HG02610 (cell line): ENCODE measurements around the gene ATP6V1B1.
"Not testable (repeated sequence)": the region's sequence is repeated elsewhere in the genome, so short reads cannot be mapped to it uniquely, and the experiment has no call there.

Experiments used
- ATAC-seq: cut with Tn5 transposase; IDR thresholded peaks from one replicate; pipeline ENCODE4 v1.9.1; 2021; ENCODE audit warnings: mild to moderate bottlenecking, moderate library complexity; ENCODE audit not compliant: unreplicated experiment

ATP6V1B1 gene

DNA sequence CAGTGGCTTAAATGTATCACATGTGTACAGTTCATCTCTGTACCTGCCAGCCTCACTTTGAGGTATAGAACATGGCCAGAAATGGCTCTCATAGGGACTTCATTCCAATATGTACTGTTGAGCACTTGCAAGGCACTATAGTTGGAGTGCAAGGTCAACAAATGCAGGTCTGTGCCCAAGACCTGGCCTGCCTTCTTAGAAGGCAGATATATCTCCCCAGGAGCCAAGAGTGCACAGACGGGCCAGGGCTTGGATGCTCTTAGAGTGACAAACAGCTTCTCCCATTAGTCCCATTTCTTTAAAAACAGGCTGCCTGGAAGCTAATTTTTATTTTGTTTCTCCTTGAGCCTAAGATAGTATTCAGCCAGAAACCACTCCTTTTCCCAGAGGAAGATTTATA is 51.7 kb downstream of the ATP6V1B1 start:
- ATAC-seq = no peak

DNA sequence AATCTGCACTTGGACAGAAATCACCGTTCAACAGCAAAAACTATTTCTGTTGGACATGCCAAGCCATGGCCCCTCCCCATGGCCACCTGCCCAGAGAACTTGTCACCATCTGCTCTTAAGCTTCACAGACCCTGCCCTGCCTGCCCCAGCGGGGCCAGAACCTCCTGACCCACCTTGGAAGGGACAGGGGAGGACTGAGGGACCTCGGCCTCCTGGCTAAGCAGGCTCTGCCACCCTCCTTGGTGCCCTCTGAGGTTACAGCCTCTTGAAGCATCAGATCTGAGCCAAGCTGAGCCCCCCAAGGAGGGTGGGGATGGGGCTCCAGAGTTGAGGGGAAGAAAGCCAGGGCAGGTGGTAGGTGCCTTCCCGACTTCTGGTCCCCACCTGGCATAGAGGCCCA is 52.5 kb downstream of the ATP6V1B1 start:
- ATAC-seq = no peak

DNA sequence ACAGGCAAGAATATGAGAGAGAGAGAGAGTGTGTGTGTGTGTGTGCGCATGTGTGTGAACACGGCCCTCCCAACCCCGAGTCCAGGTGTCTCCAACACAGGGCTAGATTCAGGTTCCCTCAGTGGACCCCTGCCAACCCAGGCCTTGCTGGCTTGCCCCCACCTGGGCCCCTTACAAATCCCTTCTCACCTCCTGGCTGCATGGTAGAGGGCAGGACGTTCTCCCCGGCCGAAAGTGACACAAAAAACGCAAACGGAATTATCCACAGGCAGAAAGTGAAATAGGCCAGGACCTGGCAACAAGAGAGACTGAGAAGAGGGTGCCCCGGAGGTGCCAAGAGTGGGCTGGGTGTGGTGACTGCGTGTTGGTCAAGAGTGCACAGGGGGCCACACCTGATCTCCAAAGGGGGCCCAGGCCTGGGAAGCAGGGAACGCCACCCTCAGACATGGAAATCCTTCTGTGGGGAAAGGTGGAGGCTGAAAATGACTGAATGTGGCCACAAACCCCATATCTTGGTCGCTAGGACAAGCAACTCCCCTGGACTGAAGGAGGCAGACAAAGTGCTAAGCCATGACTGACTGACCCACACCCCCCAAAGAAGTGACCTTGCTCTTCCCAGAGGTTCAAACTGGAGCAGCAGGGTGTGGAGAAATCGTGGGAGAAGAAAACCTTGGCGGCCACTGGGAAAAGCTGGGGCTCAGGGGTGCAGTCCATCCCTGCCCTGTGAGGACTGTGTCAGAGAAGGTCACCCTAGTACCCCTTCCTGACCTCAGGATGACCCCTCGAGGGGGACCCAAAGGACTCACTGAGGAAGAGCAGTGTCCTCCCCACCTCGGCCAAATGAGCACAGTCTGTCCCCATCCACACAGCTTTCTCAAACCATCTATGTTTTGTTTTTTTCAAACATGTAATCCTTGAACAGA is 53.3 kb downstream of the ATP6V1B1 start:
- ATAC-seq = no peak

DNA sequence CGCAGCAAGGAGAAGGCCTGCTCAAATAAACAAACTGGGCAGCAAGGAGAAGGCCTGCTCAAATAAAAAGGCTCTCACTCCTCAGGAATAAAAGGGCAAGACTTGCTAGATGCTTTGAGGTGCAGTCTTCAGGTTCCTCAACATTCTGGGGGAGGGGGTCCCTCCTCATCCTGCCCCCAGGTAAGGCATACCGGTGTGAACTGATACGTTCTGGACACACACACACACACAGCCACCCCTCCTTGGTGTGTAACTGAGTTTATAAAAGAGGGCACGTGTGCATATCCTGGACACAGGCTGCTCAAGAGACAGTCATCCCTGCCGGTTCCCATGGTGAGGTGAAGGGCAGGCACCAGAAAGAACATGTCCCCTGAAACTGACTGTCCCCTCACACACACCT is 54.5 kb downstream of the ATP6V1B1 start:
- no peak for ATAC-seq

DNA sequence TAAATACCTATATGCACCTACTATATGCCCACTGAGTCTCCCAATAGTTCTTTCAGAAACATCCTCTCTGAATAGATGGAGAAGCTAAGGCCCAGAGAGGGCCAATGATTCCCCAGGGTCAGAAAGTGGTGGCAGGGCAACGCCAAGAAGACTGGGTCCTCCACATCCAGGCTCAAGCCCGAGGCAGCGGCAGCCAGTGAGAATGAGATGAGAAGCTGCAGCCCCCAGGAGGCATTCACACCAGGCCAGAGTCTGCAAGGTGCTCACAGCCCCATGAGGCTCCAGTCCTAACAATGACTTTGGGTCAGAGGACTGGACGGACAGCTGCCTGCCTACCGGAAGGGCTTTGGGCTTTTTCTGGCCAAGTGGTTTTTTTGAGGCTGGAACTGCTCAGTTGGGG is 55.4 kb downstream of the ATP6V1B1 start:
- no peak for ATAC-seq

DNA sequence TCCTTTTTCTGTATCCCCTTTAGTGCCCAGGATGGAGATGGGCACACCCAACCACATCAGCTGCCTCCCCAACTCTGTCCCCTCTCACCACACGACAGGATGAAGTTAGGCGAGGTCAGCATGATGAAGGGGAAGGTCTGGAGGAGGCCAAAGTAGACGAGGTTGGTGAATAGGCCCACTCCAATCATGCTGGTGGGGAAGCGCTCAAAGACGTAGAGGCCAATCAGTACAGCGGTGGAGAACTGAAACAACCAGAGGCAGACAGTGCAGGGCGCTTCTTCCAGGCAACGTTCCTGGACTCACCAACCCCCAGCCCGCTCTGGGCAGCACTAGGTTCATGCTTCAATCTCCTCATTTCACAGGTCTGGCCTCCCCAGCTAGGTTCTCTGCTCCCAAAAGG is 56.0 kb downstream of the ATP6V1B1 start:
- ATAC-seq = no peak

DNA sequence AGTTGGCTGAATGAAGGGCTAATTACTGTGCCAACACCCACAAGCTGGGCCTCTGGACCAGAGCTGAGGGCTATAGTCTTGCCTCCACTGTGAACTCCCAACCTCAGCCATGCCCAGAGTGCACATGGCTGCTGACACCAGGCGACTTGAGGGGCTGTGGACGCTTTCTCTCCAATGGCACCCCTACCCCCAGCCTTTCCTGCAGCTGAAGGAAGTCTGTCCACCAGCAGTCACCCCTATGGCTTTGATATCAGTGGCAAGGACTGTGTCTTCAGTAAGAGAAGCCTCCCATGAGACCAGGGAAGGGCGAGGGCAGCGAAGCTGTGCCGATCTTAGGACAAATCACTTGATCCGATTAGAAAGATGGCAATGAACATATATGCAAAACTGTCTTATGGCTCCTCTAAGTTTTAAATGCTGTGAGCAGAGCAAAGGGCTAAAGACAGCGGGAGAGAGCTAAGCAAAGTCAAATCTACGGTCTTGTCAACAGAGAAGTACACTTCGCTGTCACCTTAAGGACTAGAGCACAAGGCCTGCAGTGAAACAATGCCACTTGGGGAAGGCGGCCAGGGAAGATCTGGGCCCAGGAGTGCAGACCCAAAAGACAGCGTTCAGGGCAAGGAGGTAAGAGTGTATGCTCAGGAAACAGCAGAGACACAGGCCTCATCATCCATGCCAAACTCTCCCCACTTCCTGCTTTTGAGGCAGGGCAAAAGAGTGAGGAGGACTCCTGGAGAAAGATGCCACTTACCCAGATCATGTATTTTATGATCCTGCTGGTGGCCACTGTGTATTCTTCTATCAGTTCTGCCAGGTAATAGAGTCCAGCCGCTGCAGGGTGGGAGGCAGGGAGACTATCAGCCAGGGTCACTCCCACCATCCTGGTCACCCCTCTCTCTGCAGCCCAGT is 57.5 kb downstream of the ATP6V1B1 start:
- no peak for ATAC-seq

DNA sequence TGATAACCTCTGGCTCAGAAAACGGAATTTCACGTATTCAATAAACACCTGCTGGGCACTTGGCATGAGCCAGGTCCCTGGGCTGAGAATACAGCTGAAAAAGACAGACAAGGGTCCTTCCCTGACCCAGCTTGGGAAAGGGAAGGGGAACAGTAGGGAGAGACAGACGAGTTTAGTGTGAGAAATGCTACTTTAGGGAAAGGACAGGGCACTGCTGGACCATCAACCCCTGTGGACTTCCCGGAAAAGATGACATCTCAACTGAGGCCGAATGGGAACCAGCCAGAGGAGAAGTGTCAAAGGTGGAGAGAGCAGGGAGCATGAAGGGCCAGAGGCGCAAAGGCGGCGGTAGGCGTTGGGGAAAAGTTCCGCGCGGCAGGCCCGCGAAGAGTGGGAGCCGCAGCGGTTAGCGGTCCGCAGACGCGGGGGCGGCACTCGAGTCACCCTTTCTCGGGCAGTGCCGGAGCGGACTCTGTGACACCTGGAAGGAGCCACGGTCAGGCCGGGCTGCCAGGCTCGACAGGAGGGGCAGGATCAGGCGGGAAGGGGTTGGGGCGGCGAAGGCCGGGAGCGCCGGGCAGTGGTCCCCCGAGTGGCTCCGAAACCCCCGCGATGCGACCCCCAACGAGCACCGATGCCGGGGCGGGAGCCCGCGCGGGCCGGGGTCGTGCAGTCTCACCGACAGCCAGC is 58.5 kb downstream of the ATP6V1B1 start:
- peak; percentile 30 for ATAC-seq

DNA sequence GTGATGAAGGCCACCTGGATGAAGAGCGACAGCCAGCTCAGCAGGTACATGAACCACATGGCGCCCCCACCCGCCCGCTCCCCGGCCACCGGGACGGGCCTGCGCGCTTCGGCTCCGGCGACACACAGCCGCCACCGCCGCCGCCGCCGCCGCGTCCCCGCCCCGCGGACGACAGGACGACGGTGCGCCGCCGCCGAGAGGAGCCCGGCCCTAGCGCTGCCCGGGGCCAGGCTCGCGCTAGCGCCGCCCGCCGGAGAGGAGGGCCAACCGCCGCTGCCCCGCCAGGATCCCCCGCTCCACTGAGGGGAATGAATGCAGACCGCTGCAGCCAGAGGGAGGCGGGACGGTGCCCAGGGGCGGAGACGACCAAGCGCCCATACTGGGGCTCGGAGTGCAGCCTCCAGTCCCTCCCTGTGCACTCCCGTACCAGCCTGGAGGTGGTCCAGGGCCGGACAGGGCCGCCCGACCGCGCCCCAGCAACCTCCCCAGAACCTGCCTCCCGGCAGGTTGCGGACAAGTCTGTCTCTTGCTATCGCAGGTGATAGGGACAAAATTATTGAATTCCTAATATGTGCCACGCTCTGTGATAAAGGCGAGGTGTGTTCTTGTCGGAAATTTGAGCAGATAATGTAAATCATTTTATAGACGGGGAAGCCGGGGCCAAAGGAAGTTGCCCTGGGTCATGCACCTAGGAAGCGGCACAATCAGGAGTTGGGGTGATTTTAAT is 59.2 kb downstream of the ATP6V1B1 start, which contains the start of gene TEX261:
Gene TEX261, minus strand, starts transcription at position 175 of the 727 bp plus-strand sequence. Its CDS starts 116 bp downstream, at position 59.
- ATAC-seq = peak; percentile 95

DNA sequence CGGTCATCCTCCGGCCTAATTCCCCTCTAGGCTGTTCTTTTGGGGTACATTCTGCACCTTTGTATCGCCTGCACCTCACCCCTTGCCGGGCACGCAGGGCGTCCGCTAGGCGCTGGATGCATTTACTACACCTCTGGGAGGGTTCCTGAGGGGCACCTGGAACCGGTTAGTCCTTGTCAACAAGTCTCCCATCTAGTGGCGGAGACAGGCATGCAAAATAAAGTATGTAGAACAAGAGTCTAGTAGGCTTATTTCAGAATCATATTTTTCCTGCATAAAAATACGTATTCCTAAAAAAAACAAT is 59.7 kb downstream of the ATP6V1B1 start:
- peak; percentile 41 for ATAC-seq

DNA sequence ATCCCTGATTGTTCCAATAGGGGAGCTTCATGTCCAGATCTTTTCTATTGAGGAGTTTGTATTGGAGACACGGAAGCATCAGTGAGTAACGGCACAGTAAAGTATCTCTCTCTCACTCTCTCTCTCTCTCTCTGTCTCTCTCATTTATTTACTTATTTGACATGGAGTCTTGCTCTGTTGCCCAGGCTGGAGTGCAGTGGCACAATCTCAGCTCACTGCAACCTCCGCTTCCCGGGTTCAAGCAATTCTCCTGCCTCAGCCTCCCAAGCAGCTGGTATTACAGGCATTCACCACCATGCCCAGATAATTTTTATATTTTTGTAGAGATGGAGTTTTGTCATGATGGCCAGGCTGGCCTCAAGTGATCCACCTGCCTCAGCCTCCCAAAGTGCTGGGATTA is 63.2 kb downstream of the ATP6V1B1 start:
- ATAC-seq = not testable (repeated sequence)

DNA sequence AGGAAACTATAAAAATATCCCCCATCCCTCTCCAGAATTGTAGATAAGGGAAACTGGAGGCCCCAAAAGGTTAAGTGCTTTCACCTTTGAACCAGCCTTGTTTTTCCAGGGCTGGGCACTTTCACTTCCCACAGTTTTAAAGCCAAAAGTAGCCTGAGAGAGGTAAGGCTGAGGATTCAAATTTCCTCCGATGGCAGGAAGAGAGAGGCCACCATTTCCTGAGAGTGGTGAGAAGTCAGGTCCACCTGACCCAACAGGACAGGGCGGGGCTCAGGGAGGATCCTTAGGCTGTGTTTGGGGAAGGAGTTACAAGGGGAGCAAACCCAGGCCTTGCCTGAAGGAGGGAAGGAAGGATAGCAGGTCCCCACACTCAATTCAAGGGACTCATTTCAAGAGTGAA is 63.7 kb downstream of the ATP6V1B1 start:
- no peak for ATAC-seq

DNA sequence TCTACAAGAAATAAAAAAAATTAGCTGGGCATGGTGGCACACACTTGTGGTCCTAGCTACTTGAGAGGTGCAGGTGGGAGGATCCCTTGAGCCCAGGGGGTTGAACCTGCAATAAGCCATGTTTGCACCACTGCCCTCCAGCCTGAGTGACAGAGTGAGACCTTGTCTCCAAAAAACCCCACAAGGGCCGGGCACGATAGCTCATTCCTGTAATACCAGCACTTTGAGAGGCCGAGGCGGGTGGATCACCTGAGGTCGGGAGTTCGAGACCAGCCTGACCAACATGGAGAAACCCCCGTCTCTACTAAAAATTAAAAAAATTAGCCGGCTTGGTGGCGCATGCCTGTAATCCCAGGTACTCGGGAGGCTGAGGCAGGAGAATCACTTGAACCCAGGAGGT is 64.2 kb downstream of the ATP6V1B1 start:
- ATAC-seq = not testable (repeated sequence)

DNA sequence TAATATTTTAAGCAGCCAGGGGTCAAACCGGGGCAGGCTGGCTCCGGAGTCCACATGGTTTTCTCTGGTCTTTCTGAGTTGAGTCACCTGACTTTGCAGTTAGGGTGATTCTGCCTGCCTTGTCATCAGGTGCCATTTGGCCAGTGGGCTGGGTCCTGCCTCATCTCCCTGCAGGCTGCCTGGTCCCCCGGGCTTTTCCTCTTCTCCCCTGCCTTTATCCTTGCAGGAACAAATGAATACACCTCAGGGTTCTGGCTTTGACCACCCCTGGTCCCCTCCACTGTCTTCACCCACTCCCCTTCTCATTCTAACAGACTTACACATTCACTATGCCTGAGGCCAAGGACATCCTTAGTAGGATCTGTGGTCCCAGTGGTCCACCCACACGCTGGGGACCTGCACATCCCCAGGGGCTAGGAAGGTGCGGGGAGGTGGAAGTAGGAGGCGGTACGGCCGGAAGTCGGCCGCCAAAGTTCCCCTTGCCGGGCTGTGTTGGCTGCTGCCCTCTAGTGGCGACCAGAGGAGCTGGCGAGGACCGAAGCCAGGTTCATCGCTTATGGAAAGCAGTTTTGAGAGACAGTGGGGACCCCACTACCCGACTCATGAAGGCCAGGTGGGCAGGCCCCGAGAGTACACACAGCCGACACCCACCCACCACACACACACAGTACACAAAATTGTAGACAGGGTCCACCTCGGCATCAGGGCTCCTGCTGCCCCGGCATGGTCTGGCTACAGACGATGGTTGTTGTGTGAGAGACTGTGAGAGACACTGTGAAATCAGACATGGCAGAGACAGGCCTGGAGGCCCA is 65.3 kb downstream of the ATP6V1B1 start:
- ATAC-seq = peak; percentile 86

DNA sequence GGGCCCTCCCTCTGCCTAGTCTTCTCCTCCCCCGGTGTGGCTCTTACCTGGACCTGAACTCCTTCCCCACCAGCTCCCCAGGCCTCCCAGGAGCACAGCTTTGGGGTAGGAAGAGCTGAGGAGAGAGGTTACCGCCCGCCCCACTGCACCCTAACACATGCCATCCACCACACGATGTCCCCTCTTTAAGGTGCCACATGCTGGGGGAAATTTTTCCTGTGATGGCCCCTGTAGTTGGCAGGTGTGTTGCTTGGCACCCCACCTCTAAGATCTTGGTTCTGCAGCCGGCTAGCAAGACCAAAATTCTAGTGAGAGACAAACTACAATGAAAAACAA is 65.9 kb downstream of the ATP6V1B1 start:
- ATAC-seq = no peak

DNA sequence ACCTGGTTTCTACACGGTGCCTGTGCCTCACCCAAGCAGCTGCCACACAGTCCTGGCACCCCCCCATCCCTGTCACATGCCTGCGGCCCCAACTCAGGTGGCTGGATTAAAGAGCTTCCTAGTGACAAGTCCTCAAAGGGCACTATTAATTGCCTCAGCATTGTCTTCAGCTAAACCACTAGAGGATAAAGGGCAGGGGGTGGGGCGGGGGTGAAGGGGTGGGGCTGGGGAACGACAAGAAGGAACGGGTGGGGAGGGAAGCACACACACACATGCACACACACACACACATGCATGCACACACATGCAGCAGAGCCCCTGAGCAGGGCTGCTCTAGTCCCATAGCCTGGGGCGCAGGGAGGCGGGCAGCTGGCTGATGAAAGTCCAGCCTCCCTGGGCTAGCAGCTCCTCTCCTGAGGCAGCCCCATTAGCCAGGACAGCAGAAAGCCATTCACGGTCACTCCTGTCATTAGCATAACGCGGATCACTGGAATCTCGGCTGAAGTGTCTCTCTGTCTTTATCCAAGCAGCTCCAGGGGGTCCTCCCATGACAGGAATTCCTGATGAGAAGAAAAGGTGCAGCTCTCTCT is 66.4 kb downstream of the ATP6V1B1 start:
- no peak for ATAC-seq

DNA sequence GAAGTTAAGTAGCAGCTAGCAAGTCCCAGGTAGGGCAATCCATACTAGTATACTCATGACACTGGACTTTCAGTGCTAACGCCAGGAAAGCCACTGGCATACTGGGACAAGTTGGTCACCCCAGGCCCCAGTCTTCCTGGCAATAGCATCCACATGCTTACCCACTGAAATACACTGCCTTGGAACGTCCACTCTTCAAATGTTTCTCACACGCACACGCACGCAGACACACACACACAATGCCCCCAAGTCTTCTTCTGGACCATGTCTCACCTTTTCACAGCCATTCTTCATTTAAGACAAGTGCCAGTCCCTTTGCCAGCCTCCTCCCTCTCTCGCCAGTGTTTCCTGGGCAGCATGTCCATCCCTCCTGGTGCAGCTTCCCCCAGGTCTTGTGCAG is 67.7 kb downstream of the ATP6V1B1 start:
- no peak for ATAC-seq

DNA sequence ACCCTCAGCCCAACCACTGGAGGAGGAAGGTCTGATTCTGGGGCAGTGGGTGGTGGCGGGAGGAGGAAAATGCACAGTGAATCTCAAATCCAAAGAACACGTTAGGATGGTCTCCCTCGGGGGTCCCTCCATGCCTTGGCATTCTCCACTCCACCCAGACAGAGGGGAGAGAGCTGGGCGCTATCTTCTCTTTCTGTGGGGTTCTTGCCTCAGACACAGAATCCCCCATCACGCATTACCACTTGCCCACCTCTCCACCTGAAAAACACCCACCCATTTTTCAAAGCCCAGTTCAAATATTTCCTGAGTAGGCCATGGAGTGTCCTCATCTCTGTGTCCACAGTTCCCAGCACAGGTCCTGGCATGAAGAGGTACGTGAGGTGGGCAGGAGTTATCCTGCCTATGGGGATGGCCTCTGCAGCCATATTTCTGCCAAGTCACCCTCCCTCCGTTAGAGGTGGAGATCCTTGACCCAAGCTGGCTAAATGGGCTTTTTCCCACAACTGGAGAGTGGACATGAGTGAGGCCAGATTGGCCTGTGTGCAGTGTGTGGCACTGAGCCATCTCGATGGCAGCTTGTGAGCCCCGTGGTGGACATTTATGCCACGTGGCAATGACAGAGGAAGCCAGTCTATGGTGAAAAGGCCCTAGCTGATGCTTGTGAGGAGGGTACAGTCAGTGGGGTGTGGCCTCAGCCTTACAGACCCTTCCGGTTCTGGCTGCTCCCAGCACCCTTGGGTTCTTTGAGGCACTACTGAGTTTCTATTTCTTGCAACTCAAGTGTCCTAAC is 68.5 kb downstream of the ATP6V1B1 start:
- no peak for ATAC-seq

DNA sequence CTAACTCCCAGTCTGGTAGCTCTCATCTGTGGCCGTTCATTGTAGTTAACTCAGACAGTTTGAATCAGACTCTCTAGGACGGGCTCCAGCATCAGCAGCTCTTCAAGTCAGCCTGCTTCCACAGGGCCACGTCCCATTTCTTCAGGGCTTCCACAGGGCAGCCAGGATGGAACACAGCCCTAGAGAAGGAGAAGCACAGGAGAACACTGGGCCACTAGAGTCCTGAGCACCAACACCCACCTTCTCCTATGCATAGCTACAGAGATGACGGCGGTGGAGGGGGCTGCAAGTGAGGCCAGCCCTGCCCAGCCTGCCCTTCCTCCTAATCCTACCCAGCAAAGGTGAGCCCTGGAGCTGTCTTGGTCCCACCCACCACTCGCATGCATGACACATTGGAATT is 69.2 kb downstream of the ATP6V1B1 start:
- no peak for ATAC-seq
